Tibial nerve (tissue), 4 donors: Measurements from ENCODE around the gene FAM181B.

ENCODE experiments used
- CTCF ChIP-seq, 5 experiments: fragments of 200-600 bp in 3 of 5; fragments of 450-650 bp in 2 of 5; sonication (generic) in 3 of 5; IDR thresholded peaks; one replicate each; pipeline ENCODE4 v1.5.1; 2016 to 2019; ENCODE audit warnings: antibody characterized with exemption in 5 of 5, mild to moderate bottlenecking in 3 of 5, moderate library complexity in 2 of 5
- EP300 ChIP-seq, 2 donors: sonication (generic); formaldehyde crosslinking; IDR thresholded peaks; one replicate each; pipeline ENCODE4 v1.6.1; 2017; ENCODE audit warnings: antibody characterized with exemption in 2 of 2, mild to moderate bottlenecking in 1 of 2
- POLR2A ChIP-seq, 2 donors: fragments of 450-650 bp; IDR thresholded peaks; one replicate each; pipeline ENCODE4 v1.6.1; 2017; ENCODE audit warnings: antibody characterized with exemption in 2 of 2, mild to moderate bottlenecking in 2 of 2, moderate library complexity in 2 of 2

GRCh38 chr11:82747471-82747870, 13.8 kb upstream of the FAM181B start:
- TF ChIP-seq POLR2A (IDR thresholded peaks at IDR 0.05): no peak
- TF ChIP-seq CTCF (IDR thresholded peaks at IDR 0.05): no peak
- no peak for TF ChIP-seq EP300 (IDR thresholded peaks at IDR 0.05)
